Measurements from ENCODE around the gene ZNF831. TPM values are rescaled to one million over a fixed set of nuclear protein-coding genes. Genes with fewer than 3 reads are reported as not detected.

Gene ZNF831
- total and polyA plus RNA-seq, 3 donors from 2014 or later = 0.99 to 4.8 (median 4.0) TPM

GRCh38 chr20:59284470-59284869, 120.8 kb downstream of the ZNF831 start:
- no peaks in the 10 kb centered on the region for H3K4me1 ChIP-seq
- TF ChIP-seq POLR2A (IDR thresholded peaks at IDR 0.05) (no peak), CTCF (IDR thresholded peaks at IDR 0.05) (no peak)
- no peak for DNase-seq
- WGBS, 2 donors = 86 to 96% methylated on average over 5 of the region's 5 CpGs
- no peaks in the 10 kb centered on the region for H3K36me3 ChIP-seq (ENCODE audit: low read depth, missing control alignments)
- H3K9me3 ChIP-seq = no peaks in the 10 kb centered on the region
- no peak overlapping the region for H3K4me3 ChIP-seq
- H3K27me3 ChIP-seq = no peaks in the 10 kb centered on the region
- H3K27ac ChIP-seq = no peak overlapping the region
- intact Hi-C loops (cut with DNase I; ENCODE audit: low total_unique reads) = no loop called here

DNA sequence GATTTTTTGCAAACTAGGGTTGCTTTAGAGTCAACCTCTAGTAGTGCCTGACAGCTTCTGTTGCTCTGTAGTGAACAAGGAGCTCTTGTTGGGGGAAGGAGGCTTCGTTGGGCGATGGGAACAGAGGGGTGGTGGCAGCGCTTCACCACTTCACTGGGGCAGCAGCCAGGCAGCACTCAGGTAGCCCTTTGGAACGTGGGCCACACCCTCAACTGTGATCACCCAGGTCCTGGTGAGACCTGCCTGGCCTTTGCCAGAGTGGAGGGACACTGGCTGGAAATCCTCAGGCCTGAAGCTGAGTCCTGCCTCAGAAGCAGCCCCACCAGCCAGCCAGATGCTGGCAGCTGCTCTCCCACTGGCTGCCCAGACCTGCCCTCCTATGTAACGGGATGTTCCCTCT, 126.4 kb downstream of the ZNF831 start:
- Histone ChIP-seq H3K27me3 (no peaks in the 10 kb centered on the region), H3K4me3 (no peak overlapping the region), H3K9me3 (no peaks in the 10 kb centered on the region), H3K36me3 (ENCODE audit: low read depth, missing control alignments) (no peaks in the 10 kb centered on the region), H3K27ac (no peak overlapping the region), H3K4me1 (no peaks in the 10 kb centered on the region)
- 92 to 93% methylated on average over 5 of the region's 5 CpGs for WGBS, 2 donors
- no peak for DNase-seq
- no peak for TF ChIP-seq CTCF (IDR thresholded peaks at IDR 0.05)
- TF ChIP-seq POLR2A (IDR thresholded peaks at IDR 0.05) = no peak
- intact Hi-C loops (cut with DNase I; ENCODE audit: low total_unique reads) = no loop called here

DNA sequence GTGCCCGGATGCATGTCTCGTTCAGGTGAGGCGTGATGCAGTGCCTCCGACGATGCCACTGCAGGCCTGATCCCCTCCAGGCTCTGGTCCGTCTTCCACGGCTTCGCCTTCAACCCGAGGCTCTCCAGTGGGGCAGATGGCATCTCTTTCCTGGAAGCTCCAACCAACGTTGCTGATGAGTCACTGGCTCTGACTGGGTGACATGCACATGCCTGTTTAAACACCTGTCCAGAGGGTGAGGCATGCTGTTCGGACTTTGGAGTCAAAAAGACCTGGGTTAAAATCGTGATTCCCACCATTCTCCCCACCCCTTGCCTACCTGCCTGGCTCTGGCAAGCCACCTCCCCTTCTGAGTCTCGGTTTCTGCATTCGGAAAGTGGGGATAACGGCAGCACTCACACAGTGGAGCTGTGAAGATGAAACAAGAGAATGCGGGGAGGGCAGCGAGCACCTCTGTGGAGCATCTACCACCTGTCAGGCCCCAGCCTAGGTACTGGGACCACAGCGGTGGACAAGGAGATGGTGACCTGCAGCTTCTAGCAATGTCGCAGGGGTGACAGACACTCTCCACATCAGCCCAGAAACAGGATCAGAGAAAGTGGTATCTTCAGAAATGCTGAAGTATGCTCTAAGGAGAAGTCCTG, 128.2 kb downstream of the ZNF831 start:
- DNase-seq = no peak
- Histone ChIP-seq H3K9me3 (no peaks in the 10 kb centered on the region), H3K4me1 (no peaks in the 10 kb centered on the region), H3K27ac (no peak overlapping the region), H3K27me3 (no peaks in the 10 kb centered on the region), H3K4me3 (no peak overlapping the region), H3K36me3 (ENCODE audit: low read depth, missing control alignments) (no peaks in the 10 kb centered on the region)
- TF ChIP-seq CTCF (IDR thresholded peaks at IDR 0.05) (no peak), POLR2A (IDR thresholded peaks at IDR 0.05) (no peak)
- WGBS, 2 donors = 89 to 90% methylated on average over 19 of the region's 19 CpGs
- intact Hi-C loops (cut with DNase I; ENCODE audit: low total_unique reads) = no loop called here

- Histone ChIP-seq H3K27me3 (no peaks in the 10 kb centered on the region), H3K36me3 (ENCODE audit: low read depth, missing control alignments) (no peaks in the 10 kb centered on the region), H3K4me3 (no peak overlapping the region), H3K27ac (no peak overlapping the region), H3K4me1 (peaks cover 3% of the 10 kb centered on the region), H3K9me3 (no peaks in the 10 kb centered on the region)
- 59 to 81% methylated on average over 5 of the region's 5 CpGs for WGBS, 2 donors
- DNase-seq = no peak
- TF ChIP-seq POLR2A (IDR thresholded peaks at IDR 0.05) (no peak), CTCF (IDR thresholded peaks at IDR 0.05) (no peak)
- intact Hi-C loops (cut with DNase I; ENCODE audit: low total_unique reads) = no loop called here
These were observed 131.9 kb downstream of the ZNF831 start for GRCh38 chr20:59295531-59295930.

DNA sequence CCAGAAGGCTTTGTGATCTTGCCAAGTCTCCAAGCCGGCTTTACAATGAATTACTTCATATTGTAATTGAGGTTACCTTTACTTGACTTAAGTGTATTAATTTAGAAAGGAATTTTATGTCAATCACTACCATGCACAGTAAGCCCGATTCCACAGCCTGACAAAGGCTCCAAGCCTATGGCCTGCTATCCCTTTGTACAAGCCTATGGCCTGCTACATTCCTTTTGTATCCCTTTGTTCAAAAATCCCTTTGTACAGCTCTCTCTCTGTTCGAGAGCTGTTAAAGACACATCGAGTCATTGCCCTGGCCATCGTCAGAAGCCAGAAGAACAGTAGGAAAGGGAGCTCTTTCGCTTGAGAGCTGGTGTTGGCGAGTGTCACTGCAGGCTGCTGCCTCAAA, 134.1 kb downstream of the ZNF831 start:
- DNase-seq = no peak
- H3K36me3 ChIP-seq (ENCODE audit: low read depth, missing control alignments) = no peaks in the 10 kb centered on the region
- no peak overlapping the region for H3K4me3 ChIP-seq
- no peaks in the 10 kb centered on the region for H3K27me3 ChIP-seq
- no peak for TF ChIP-seq CTCF (IDR thresholded peaks at IDR 0.05)
- no peak for TF ChIP-seq POLR2A (IDR thresholded peaks at IDR 0.05)
- H3K27ac ChIP-seq = no peak overlapping the region
- no peaks in the 10 kb centered on the region for H3K9me3 ChIP-seq
- 90 to 94% methylated on average over 7 of the region's 7 CpGs for WGBS, 2 donors
- intact Hi-C loops (cut with DNase I; ENCODE audit: low total_unique reads) = no loop called here
- peaks cover 3% of the 10 kb centered on the region for H3K4me1 ChIP-seq
